Measurements from ENCODE around the gene JAZF1.

DNA sequence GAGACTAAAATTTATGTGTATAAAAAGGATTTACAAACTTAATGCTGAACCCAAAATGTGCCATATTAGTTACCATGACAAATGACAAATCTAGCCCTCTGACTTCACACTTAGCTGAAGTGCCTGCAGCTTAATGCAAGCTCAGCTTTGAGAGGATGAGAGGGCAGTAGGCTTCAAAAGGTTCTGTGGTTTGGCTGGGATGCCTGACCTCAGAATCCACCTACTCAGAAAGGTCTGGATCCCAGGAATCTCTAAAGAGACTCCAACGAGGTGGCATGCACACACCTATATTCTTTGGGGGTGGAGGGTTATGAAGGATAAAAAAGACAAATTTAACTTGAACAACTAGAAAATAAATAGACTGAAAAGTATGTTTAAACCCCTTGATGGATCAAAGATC is 227.2 kb downstream of the JAZF1 start:
- TF ChIP-seq, protein P1, sequence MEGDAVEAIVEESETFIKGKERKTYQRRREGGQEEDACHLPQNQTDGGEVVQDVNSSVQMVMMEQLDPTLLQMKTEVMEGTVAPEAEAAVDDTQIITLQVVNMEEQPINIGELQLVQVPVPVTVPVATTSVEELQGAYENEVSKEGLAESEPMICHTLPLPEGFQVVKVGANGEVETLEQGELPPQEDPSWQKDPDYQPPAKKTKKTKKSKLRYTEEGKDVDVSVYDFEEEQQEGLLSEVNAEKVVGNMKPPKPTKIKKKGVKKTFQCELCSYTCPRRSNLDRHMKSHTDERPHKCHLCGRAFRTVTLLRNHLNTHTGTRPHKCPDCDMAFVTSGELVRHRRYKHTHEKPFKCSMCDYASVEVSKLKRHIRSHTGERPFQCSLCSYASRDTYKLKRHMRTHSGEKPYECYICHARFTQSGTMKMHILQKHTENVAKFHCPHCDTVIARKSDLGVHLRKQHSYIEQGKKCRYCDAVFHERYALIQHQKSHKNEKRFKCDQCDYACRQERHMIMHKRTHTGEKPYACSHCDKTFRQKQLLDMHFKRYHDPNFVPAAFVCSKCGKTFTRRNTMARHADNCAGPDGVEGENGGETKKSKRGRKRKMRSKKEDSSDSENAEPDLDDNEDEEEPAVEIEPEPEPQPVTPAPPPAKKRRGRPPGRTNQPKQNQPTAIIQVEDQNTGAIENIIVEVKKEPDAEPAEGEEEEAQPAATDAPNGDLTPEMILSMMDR (IDR thresholded peaks at IDR 0.05): no peak
- no peak for TF ChIP-seq POLR2A (IDR thresholded peaks at IDR 0.05)
